Measurements from ENCODE around the gene NEURL1. TPM values are rescaled to one million over a fixed set of nuclear protein-coding genes. Genes with fewer than 3 reads are reported as not detected.

NEURL1 gene
- total and polyA plus RNA-seq, 10 of the 15 experiments (the other 5 are each of a cell fraction or from before 2014, with no cell fraction given) = 0.02 to 0.05 (median 0.05) TPM; not detected in 6

- TF ChIP-seq PML (IDR thresholded peaks at IDR 0.05; ENCODE audit: low read length) (no peak), ASH2L (IDR thresholded peaks at IDR 0.05; ENCODE audit: borderline replicate concordance, low read depth) (no peak), BCL3 (IDR thresholded peaks at IDR 0.05; ENCODE audit: borderline replicate concordance, insufficient read depth, low read depth, low read length, poor library complexity, severe bottlenecking) (no peak), MTA3 (IDR thresholded peaks at IDR 0.05; ENCODE audit: borderline replicate concordance, low read length) (no peak), GABPA (IDR thresholded peaks at IDR 0.05; ENCODE audit: low read depth) (no peak), STAT1 (conservative IDR thresholded peaks at IDR 0.05) (no peak), POLR2AphosphoS5 (IDR thresholded peaks at IDR 0.05; ENCODE audit: low read length) (no peak), ZNF622 (IDR thresholded peaks at IDR 0.05) (no peak), NFIC (IDR thresholded peaks at IDR 0.05; ENCODE audit: low read depth, low read length) (no peak), POU2F2 (IDR thresholded peaks at IDR 0.05; ENCODE audit: borderline replicate concordance, low read depth, low read length) (no peak), CEBPZ (IDR thresholded peaks at IDR 0.05; ENCODE audit: low read depth, low read length) (no peak), CREB1 (IDR thresholded peaks at IDR 0.05; ENCODE audit: low read depth) (no peak), SMAD5 (IDR thresholded peaks at IDR 0.05; ENCODE audit: low read depth) (no peak), HCFC1 (IDR thresholded peaks at IDR 0.05; ENCODE audit: low read length) (no peak), BCL11A (IDR thresholded peaks at IDR 0.05; ENCODE audit: low read depth, low read length) (no peak), ZNF384 (IDR thresholded peaks at IDR 0.05; ENCODE audit: borderline replicate concordance, low read depth, low read length) (no peak)
- H3K9me3 ChIP-seq (replicated peaks; ENCODE audit: control insufficient read depth, insufficient read depth, low read length) = no peaks in the 10 kb centered on the region
- DNase-seq (ENCODE audit: low read depth, low spot score) = no peak
- no peaks in the 10 kb centered on the region for H3K36me3 ChIP-seq (ENCODE audit: control insufficient read depth in 2 of 2, insufficient read depth in 2 of 2, low read length in 1 of 2)
- no peak for FAIRE-seq
- ChIA-PET CTCF (interaction anchor here (1.3 kb wide), 1 partner anchor 42 kb away, joined by 6 read pairs; no protein-coding TSS in a partner anchor), RAD21 (ENCODE audit: unreplicated experiment) (no interaction called here), POLR2A (no interaction called here), SMC1A (ENCODE audit: uncharacterized antibody, unreplicated experiment) (interaction anchor here (0.8 kb wide), 1 partner anchor 42 kb away, joined by 3 read pairs; no protein-coding TSS in a partner anchor)
- H3K4me1 ChIP-seq (ENCODE audit: control insufficient read depth, insufficient read depth, low read length) = peaks cover 6% of the 10 kb centered on the region
- no peak overlapping the region for H3K27ac ChIP-seq (ENCODE audit: control insufficient read depth, insufficient read depth)
- no peaks in the 10 kb centered on the region for H3K79me2 ChIP-seq (ENCODE audit: control insufficient read depth, insufficient read depth, low read length)
- H3K4me3 ChIP-seq = no peak overlapping the region
- no peak overlapping the region for H2AFZ ChIP-seq (ENCODE audit: control insufficient read depth, low read depth, low read length)
- no peak overlapping the region for H3K4me2 ChIP-seq (ENCODE audit: control insufficient read depth, insufficient read depth)
- intact Hi-C loops (cut with micrococcal nuclease; ENCODE audit: unreplicated experiment) = loop anchor here (5.0 kb wide), 1 partner anchor 92 kb away; no protein-coding TSS in a partner anchor
- H3K27me3 ChIP-seq (replicated peaks in 1 of 2; ENCODE audit: control insufficient read depth in 2 of 2, insufficient read depth in 2 of 2, low read length in 1 of 2) = peaks cover 2 to 3% of the 10 kb centered on the region in 2 experiments; a peak in 3 of 4 replicates
- WGBS (ENCODE audit: insufficient coverage, insufficient replicate concordance, low lambda C conversion rate, missing lambda C conversion rate) = 14% methylated on average over 6 of the region's 6 CpGs
- no TSS peak for BruUV-seq (replicated peaks)
- no peak overlapping the region for H3K9ac ChIP-seq (ENCODE audit: control insufficient read depth, insufficient read depth, low read length)
- no peak for ATAC-seq
- H4K20me1 ChIP-seq (ENCODE audit: control insufficient read depth, insufficient read depth) = no peaks in the 10 kb centered on the region
- in situ Hi-C loops (cut with MboI) = no loop called here
Measured at GRCh38 chr10:103500481-103500880, 7.0 kb downstream of the NEURL1 start.

Measured in GM12878 (cell line).